WERI-Rb-1 (cell line): ENCODE measurements around the gene RNF43.

Experiments
- DNase-seq: peaks from one replicate; pipeline ENCODE4 v3.0.0-alpha.2; 2020
- H3K27ac ChIP-seq: fragments of 250-450 bp; sonication (Bioruptor Pico); 2 replicates; pipeline ENCODE4 v1.5.1; 2020; ENCODE audit warnings: mild to moderate bottlenecking, moderate library complexity
- H3K27me3 ChIP-seq: fragments of 250-450 bp; sonication (Bioruptor Pico); 2 replicates; pipeline ENCODE4 v1.5.1; 2021; ENCODE audit warnings: mild to moderate bottlenecking, low read depth, moderate library complexity; ENCODE audit not compliant: insufficient read depth, severe bottlenecking
- H3K36me3 ChIP-seq: fragments of 250-450 bp; sonication (Bioruptor Pico); 2 replicates; pipeline ENCODE4 v1.5.1; 2020; ENCODE audit warnings: mild to moderate bottlenecking, moderate library complexity
- H3K4me3 ChIP-seq: 2 replicates; pipeline ENCODE4 v1.5.1; 2011; ENCODE audit warnings: low read depth, mild to moderate bottlenecking, control low read depth, low read length
- H3K9me3 ChIP-seq: fragments of 250-450 bp; sonication (Bioruptor Pico); 2 replicates; pipeline ENCODE4 v1.5.1; 2021; ENCODE audit warnings: mild to moderate bottlenecking, moderate library complexity; ENCODE audit not compliant: severe bottlenecking
- CTCF ChIP-seq: IDR thresholded peaks from 2 replicates; pipeline ENCODE4 v1.5.1; 2011; ENCODE audit warnings: low read depth, mild to moderate bottlenecking, control low read depth, inconsistent platforms, low read length

RNF43 gene

GRCh38 chr17:58375256-58375655 is 42.1 kb downstream of the RNF43 start:
- no peak for TF ChIP-seq CTCF
- H3K27me3 ChIP-seq: no peaks in the 10 kb centered on the region
- no peak for DNase-seq

DNA sequence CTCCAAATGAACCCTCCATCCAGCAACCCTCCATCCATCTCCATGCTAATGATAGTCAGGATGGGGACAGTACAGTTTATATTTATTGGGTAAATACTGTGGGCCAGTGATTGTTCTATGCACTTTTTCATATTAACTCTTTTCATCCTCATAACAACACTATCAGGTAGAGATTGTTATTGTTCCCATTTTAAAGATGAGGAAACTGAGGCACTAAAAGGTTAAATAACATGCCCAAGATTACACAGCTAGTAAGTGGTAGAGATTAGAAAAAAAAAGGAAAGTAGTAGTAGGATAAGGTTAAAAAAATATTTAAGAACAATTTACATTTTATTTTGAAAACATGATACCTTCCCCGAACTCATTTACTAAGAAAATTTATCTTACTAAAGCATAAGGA is 43.4 kb downstream of the RNF43 start:
- Histone ChIP-seq H3K9me3 (no peaks in the 10 kb centered on the region), H3K27me3 (no peaks in the 10 kb centered on the region), H3K36me3 (no peaks in the 10 kb centered on the region), H3K27ac (no peak overlapping the region), H3K4me3 (no peak overlapping the region)
- no peak for TF ChIP-seq CTCF
- DNase-seq: no peak

More at GRCh38 chr17:58375256-58375655, 42.1 kb downstream of the RNF43 start:
- Histone ChIP-seq H3K36me3 (no peaks in the 10 kb centered on the region), H3K27ac (no peak overlapping the region), H3K4me3 (no peak overlapping the region), H3K9me3 (no peaks in the 10 kb centered on the region)

DNA sequence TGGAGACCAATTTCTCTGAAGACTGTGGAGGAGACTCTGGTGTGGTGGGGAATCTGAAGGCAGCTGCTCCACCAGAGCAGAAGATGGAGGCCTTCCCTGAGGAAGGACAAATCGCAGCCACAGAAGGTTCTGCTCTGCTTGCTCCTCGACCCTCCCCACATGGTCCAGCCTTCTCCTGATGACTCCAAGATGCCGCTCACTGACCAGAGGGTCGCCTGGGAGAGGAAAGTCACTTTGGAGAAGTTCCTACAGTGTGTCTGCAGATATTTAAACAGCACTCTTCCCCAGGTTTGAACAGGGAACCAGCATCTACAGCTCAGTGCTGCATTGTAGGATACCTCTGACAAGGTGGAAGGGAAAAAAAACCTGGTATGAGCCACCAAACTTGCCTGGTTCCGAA is 44.3 kb downstream of the RNF43 start:
- H3K36me3 ChIP-seq: no peaks in the 10 kb centered on the region
- no peak overlapping the region for H3K27ac ChIP-seq

DNA sequence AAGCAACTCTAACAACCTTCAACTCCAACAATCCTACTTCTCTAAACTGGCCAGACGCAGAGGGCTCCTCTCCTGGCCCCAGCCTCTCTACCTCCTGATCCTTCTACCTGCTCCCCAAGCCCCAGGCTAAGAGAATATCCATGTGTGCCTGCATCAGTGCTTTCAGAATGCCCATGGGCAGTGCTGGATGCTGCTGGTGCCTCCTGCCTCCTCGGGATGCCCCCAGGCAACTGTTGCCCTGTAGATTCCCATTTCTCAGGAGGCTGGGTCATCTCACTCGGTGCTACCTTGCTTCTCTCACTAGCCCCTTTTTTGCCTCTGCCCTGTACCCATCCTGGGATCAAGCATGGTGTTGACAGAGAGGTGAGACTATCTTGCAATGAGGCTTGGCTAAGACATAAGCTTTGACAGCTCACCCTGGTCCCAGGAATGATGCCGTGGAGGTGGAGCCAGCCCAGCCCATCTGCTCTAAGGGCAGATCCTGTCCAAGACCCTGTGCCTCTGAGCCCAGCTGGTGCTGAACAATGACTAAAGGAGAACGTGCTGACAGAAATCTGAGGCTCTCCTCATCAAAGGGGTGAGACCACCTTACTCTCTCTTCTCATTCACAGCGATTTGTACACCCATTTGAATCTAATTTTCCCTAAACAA is 45.9 kb downstream of the RNF43 start:
- no peak overlapping the region for H3K4me3 ChIP-seq
- H3K27ac ChIP-seq: no peak overlapping the region
- H3K27me3 ChIP-seq: no peaks in the 10 kb centered on the region
- no peak for TF ChIP-seq CTCF
- no peaks in the 10 kb centered on the region for H3K9me3 ChIP-seq
- H3K36me3 ChIP-seq: no peaks in the 10 kb centered on the region
- DNase-seq: peak; percentile 71

More for the DNA sequence above, 44.3 kb downstream of the RNF43 start:
- H3K27me3 ChIP-seq: no peaks in the 10 kb centered on the region
- H3K4me3 ChIP-seq: no peak overlapping the region
- no peak for TF ChIP-seq CTCF
- no peaks in the 10 kb centered on the region for H3K9me3 ChIP-seq
- no peak for DNase-seq

DNA sequence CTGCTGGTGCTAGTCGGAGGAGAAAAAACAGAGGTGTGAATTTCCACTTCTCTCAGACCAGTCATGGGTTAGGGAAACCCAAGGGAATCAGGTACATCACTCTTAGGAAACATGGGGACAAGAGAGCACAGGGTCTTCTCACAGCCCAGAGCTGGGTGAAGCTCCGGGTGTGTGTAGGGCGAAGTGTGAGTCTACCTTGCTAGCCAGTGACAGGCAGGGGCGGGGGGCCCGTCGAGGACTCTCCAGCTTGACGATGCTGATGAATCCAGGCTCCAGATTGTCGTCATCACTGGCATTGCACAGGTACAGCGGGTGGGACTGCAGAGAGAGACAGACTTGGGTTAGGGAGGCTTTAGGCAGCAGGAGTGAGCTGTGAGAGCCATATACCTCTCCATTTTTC is 46.6 kb downstream of the RNF43 start:
- no peak for TF ChIP-seq CTCF
- no peak overlapping the region for H3K27ac ChIP-seq
- no peaks in the 10 kb centered on the region for H3K27me3 ChIP-seq
- no peak for DNase-seq
- no peaks in the 10 kb centered on the region for H3K36me3 ChIP-seq
- H3K4me3 ChIP-seq: no peak overlapping the region
- no peaks in the 10 kb centered on the region for H3K9me3 ChIP-seq

GRCh38 chr17:58370309-58370708 is 47.0 kb downstream of the RNF43 start:
- no peak for TF ChIP-seq CTCF
- H3K36me3 ChIP-seq: no peaks in the 10 kb centered on the region
- no peak for DNase-seq
- no peaks in the 10 kb centered on the region for H3K27me3 ChIP-seq
- H3K4me3 ChIP-seq: no peak overlapping the region
- H3K27ac ChIP-seq: no peak overlapping the region
- H3K9me3 ChIP-seq: no peaks in the 10 kb centered on the region
